ENCODE measurements around the gene ARHGEF26. TPM values are rescaled to one million over a fixed set of nuclear protein-coding genes. Genes with fewer than 3 reads are reported as not detected.

Gene ARHGEF26
- total RNA-seq, 4 donors from 2014 or later, result 124 to 158 (median 132) TPM

DNA sequence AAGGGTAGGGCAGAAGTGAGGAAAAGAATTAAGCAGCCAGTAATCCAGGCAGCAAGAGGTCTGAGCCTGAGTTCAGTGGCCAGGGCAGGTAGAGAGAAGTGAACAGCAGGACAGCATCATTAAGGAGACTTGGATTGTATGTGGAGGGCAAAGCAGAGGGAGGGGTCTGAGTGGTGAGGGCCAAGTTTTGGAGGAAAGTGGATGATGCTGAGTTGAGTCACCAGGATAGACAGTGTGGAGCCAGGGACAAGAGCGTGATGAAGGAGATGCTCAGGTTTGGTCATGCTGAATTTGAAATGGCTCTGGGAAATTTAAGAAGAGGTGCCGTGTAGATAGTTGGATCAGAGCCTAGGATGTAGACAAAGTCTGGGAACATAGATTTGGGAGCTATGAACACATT lies 93.1 kb downstream of the ARHGEF26 start:
- no peaks in the 10 kb centered on the region for H3K9me3 ChIP-seq
- intact Hi-C loops (cut with DNase I), result no loop called here
- WGBS, result 88% methylated on average over 2 of the region's 2 CpGs

DNA sequence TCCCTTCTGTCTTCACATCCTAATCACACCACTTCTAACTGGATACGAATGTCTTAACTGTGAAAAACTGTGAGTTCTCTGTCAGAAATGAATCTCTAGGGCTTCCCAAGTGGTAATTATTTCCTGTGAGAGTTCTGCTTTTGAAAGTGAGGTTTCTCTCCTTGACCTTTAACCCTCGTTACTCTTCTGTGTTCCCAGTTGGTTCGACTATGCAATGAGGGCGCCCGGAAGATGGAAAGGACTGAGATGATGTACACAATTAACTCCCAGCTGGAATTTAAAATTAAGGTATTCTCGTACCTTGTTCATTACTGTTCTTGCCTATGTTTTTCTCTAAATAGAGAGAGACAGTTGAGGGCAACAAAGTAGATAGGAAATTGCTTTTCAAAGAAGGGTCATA lies 96.5 kb downstream of the ARHGEF26 start:
- no peaks in the 10 kb centered on the region for H3K9me3 ChIP-seq
- peaks cover 0 to 69% (median 20%) of the 10 kb centered on the region in 4 donors for H3K36me3 ChIP-seq
- DNase-seq (ENCODE audit: extremely low spot score), result no peak
- H3K4me3 ChIP-seq, result no peak overlapping the region
- H3K27me3 ChIP-seq, result no peaks in the 10 kb centered on the region
- 74% methylated on average over 6 of the region's 6 CpGs for whole genome bisulfite sequencing
- H3K4me1 ChIP-seq, result peaks cover 0 to 7% (median 0%) of the 10 kb centered on the region in 4 donors
- TF ChIP-seq POLR2A (IDR thresholded peaks at IDR 0.05; ENCODE audit: low read depth), result no peak
- no peak for TF ChIP-seq CTCF (IDR thresholded peaks at IDR 0.05)
- TF ChIP-seq EP300 (IDR thresholded peaks at IDR 0.05), result no peak
- no peak for TF ChIP-seq POLR2AphosphoS5 (IDR thresholded peaks at IDR 0.05)
- intact Hi-C loops (cut with DNase I), result no loop called here
- no peak overlapping the region for H3K27ac ChIP-seq (replicated peaks in 1 of 4)

More for the DNA sequence above, 93.1 kb downstream of the ARHGEF26 start:
- Histone ChIP-seq H3K27me3 (no peaks in the 10 kb centered on the region), H3K27ac (replicated peaks in 1 of 4) (no peak overlapping the region), H3K36me3 (peaks cover 0 to 63% (median 26%) of the 10 kb centered on the region in 4 donors), H3K4me3 (no peak overlapping the region), H3K4me1 (peaks cover 0 to 7% (median 0%) of the 10 kb centered on the region in 4 donors)
- no peak for TF ChIP-seq POLR2A (IDR thresholded peaks at IDR 0.05; ENCODE audit: low read depth)
- no peak for TF ChIP-seq POLR2AphosphoS5 (IDR thresholded peaks at IDR 0.05)
- TF ChIP-seq EP300 (IDR thresholded peaks at IDR 0.05), result no peak
- no peak for TF ChIP-seq CTCF (IDR thresholded peaks at IDR 0.05)
- no peak for DNase-seq (ENCODE audit: extremely low spot score)

- WGBS, result 97% methylated on average over 1 of the region's 1 CpG
- intact Hi-C loops (cut with DNase I), result no loop called here
- H3K27ac ChIP-seq (replicated peaks in 1 of 4), result no peak overlapping the region
Observed at GRCh38 chr3:154218728-154219127, 97.5 kb downstream of the ARHGEF26 start.

GRCh38 chr3:154220462-154220861 lies 99.3 kb downstream of the ARHGEF26 start:
- 98% methylated on average over 2 of the region's 2 CpGs for WGBS
- Histone ChIP-seq H3K27me3 (no peaks in the 10 kb centered on the region), H3K27ac (replicated peaks in 1 of 4) (no peak overlapping the region), H3K36me3 (peaks cover 0 to 47% (median 12%) of the 10 kb centered on the region in 4 donors), H3K4me1 (peaks cover 2 to 22% (median 14%) of the 10 kb centered on the region in 4 donors), H3K4me3 (no peak overlapping the region), H3K9me3 (no peaks in the 10 kb centered on the region)
- intact Hi-C loops (cut with DNase I), result no loop called here
- TF ChIP-seq EP300 (IDR thresholded peaks at IDR 0.05), result no peak
- no peak for TF ChIP-seq CTCF (IDR thresholded peaks at IDR 0.05)
- no peak for TF ChIP-seq POLR2AphosphoS5 (IDR thresholded peaks at IDR 0.05)
- TF ChIP-seq POLR2A (IDR thresholded peaks at IDR 0.05; ENCODE audit: low read depth), result no peak
- DNase-seq (ENCODE audit: extremely low spot score), result no peak

More at GRCh38 chr3:154218728-154219127, 97.5 kb downstream of the ARHGEF26 start:
- TF ChIP-seq POLR2AphosphoS5 (IDR thresholded peaks at IDR 0.05) (no peak), CTCF (IDR thresholded peaks at IDR 0.05) (no peak), POLR2A (IDR thresholded peaks at IDR 0.05; ENCODE audit: low read depth) (no peak), EP300 (IDR thresholded peaks at IDR 0.05) (no peak)
- H3K9me3 ChIP-seq, result no peaks in the 10 kb centered on the region
- peaks cover 0 to 64% (median 19%) of the 10 kb centered on the region in 4 donors for H3K36me3 ChIP-seq
- DNase-seq (ENCODE audit: extremely low spot score), result no peak
- H3K4me3 ChIP-seq, result no peak overlapping the region
- no peaks in the 10 kb centered on the region for H3K27me3 ChIP-seq
- H3K4me1 ChIP-seq, result peaks cover 0 to 7% (median 3%) of the 10 kb centered on the region in 4 donors

DNA sequence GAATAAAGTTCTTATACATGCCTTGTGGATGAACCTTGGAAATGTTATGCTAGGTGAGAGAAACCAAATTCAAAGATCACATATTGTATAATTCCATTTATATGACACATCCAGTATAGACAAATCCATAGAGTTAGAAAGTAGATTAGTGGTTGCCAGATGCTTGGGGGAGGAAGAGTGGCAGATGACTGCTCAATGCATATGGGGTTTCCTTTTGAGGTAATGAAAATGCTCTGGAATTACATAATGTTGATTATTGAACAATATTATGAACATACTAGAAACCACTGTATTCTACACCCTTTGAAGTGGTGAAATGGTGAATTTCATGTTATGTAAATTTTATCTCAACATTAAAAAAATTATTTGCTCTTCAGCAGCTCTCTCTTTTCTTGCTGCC lies 102.3 kb downstream of the ARHGEF26 start:
- H3K4me1 ChIP-seq, result peaks cover 2 to 29% (median 24%) of the 10 kb centered on the region in 4 donors
- no peaks in the 10 kb centered on the region for H3K27me3 ChIP-seq
- DNase-seq (ENCODE audit: extremely low spot score), result no peak
- TF ChIP-seq EP300 (IDR thresholded peaks at IDR 0.05) (no peak), POLR2A (IDR thresholded peaks at IDR 0.05; ENCODE audit: low read depth) (no peak), CTCF (IDR thresholded peaks at IDR 0.05) (no peak), POLR2AphosphoS5 (IDR thresholded peaks at IDR 0.05) (no peak)
- intact Hi-C loops (cut with DNase I), result no loop called here
- H3K36me3 ChIP-seq, result peaks cover 0 to 33% (median 7%) of the 10 kb centered on the region in 4 donors
- H3K27ac ChIP-seq (replicated peaks in 1 of 4), result no peak overlapping the region
- no peaks in the 10 kb centered on the region for H3K9me3 ChIP-seq
- no peak overlapping the region for H3K4me3 ChIP-seq
